AG04450 (cell line): ENCODE results near the gene NR2C2. TPM values are rescaled to one million over a fixed set of nuclear protein-coding genes. Genes with fewer than 3 reads are reported as not detected.
A peak's percentile ranks its signal among the peaks of the same experiment; 100 is the strongest.

ENCODE experiments used
- CTCF ChIA-PET: fragments of 300-600, 350-600 bp; formaldehyde crosslinking; extraction: SDS; loops from one replicate; lab custom pipeline; 2022; ENCODE audit warnings: antibody characterized with exemption, inconsistent platforms; lab: Charles Lee
- POLR2A ChIA-PET: fragments of 350-600 bp; formaldehyde crosslinking; extraction: SDS; loops from one replicate; lab custom pipeline; 2021; ENCODE audit warnings: antibody characterized with exemption, inconsistent platforms; lab: Yijun Ruan, JAX
- DNase-seq: peaks from one replicate; pipeline ENCODE4 v3.0.0-alpha.2; 2011; ENCODE audit warnings: low read depth, low spot score
- H3K27ac ChIP-seq: one replicate; pipeline ENCODE4 v1.5.1; 2012; ENCODE audit warnings: low read depth, low read length, control low read depth
- H3K27me3 ChIP-seq: one replicate; pipeline ENCODE4 v1.6.0; 2012; ENCODE audit warnings: low read length; ENCODE audit not compliant: control insufficient read depth, insufficient read depth
- H3K4me3 ChIP-seq: 2 replicates; pipeline ENCODE4 v1.5.1; 2011; ENCODE audit warnings: mild to moderate bottlenecking, low read depth, low read length, control low read depth
- H3K9me3 ChIP-seq: 2 replicates; pipeline ENCODE4 v1.5.1; 2012; ENCODE audit warnings: low read length; ENCODE audit not compliant: control insufficient read depth, insufficient read depth
- polyA plus RNA-seq: library from polyadenylated mRNA; depleted of rRNA; stranded (reverse); fragments of >200 nt; gene quantifications from 2 replicates; pipeline ENCODE4 v1.2.3, GENCODE V29; 2011
- TF ChIP-seq, protein P1 (sequence below): IDR thresholded peaks from 2 replicates; pipeline ENCODE4 v1.5.1; 2011; ENCODE audit warnings: low read depth, low read length, control low read depth, inconsistent platforms

Gene NR2C2
- polyA plus RNA-seq, 1 experiment: 16.1 TPM

DNA sequence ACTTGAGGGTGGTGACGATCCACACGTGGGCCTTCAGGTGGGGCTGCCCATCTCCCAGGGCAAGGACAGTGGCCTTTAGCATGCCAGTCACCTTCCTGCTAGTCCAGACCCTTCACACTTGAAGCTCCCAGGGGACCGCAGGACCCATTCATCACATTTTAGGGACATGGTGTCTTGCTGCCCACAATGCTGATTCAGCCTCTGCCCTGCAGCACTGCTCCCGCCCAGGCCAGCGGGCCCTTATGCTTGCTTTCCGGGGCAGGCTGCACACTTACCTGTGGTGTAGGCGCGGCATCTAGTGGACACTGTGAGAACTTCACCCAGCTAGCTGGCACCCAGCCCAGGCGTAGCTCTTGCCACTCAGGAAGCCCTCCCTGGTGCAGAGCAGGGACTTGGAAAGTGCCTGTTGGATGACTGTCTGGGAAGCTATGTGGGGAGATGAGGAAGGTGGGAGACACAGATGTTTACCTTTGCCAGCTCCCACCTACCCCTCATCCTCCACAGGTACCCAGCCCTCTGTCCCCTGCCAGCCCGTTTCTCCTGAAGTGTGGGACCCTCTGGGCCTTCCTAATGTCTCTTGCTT, 26.3 kb upstream of the NR2C2 start:
- TF ChIP-seq, protein P1, sequence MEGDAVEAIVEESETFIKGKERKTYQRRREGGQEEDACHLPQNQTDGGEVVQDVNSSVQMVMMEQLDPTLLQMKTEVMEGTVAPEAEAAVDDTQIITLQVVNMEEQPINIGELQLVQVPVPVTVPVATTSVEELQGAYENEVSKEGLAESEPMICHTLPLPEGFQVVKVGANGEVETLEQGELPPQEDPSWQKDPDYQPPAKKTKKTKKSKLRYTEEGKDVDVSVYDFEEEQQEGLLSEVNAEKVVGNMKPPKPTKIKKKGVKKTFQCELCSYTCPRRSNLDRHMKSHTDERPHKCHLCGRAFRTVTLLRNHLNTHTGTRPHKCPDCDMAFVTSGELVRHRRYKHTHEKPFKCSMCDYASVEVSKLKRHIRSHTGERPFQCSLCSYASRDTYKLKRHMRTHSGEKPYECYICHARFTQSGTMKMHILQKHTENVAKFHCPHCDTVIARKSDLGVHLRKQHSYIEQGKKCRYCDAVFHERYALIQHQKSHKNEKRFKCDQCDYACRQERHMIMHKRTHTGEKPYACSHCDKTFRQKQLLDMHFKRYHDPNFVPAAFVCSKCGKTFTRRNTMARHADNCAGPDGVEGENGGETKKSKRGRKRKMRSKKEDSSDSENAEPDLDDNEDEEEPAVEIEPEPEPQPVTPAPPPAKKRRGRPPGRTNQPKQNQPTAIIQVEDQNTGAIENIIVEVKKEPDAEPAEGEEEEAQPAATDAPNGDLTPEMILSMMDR: peak; percentile 95
- Histone ChIP-seq H3K4me3 (no peak overlapping the region), H3K9me3 (no peaks in the 10 kb centered on the region), H3K27me3 (peaks cover 7% of the 10 kb centered on the region), H3K27ac (no peak overlapping the region)
- ChIA-PET POLR2A (no interaction called here), CTCF (interaction anchor here (0.5 to 4.9 kb wide), 29 partner anchors 10 to 1264 kb away, joined by 3 to 110 read pairs (median 4); partner anchors contain the start of genes C3orf20 and CCDC174)
- DNase-seq: peak; percentile 72

DNA sequence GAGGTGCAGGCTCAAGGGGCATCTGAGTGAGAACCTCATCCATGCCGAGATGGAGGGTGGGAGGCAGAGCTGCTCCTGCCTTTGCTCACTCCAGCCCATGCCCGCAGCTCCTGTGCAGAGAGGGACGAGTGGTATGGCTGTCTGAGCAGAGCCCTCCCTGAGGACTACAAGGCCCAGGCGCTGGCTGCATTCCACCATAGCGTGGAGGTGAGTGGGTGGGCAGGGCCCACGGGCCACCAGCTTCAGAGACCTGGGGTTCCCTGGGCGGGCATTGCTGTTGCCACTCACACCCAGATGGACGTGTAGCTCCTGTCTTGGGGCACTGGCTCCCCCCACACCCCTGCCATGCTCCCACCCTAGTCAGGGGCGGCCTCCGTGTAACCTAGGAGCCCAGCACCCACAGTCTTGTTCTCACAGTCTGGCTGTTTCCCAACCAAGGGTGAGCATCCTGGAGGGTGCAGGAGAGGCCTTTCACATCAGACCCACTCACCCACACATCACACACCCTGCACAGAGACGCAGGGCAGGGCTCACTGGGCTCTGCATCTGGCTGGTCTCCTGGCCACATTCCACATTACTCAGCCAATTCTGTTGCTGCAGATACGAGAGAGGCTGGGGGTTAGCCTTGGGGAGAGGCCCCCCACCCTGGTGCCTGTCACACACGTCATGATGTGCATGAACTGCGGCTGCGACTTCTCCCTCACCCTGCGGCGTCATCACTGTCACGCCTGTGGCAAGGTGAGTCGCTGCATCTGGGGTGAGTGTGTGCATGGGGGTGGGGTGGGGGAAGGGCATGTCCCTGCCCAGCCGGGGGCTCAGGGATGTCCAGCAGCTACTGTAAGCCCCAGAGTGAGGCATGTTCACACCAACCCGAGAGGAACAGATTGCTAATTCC, 25.3 kb upstream of the NR2C2 start:
- H3K9me3 ChIP-seq: no peaks in the 10 kb centered on the region
- CTCF ChIA-PET: interaction anchor here (0.5 to 4.9 kb wide), 23 partner anchors 11 to 1265 kb away, joined by 3 to 110 read pairs (median 6); partner anchors contain the start of gene C3orf20
- POLR2A ChIA-PET: no interaction called here
- H3K4me3 ChIP-seq: no peak overlapping the region
- H3K27ac ChIP-seq: no peak overlapping the region
- TF ChIP-seq, protein P1: no peak
- DNase-seq: no peak
- peaks cover 7% of the 10 kb centered on the region for H3K27me3 ChIP-seq

DNA sequence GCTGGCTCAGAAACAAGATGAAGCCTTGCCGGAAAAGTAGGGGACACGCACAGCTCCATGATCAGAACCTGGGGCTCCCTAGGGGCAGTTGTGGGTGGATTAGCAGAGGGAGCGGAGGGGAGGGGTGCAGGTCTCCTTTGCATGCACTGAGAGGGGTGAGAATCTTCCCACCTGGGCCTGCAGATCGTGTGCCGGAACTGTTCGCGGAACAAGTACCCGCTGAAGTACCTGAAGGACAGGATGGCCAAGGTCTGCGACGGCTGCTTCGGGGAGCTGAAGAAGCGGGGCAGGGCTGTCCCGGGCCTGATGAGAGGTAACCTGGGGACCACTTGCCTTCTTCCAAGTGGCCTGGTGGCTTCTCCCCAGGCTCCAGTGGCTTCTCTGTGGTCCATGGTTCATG, 24.5 kb upstream of the NR2C2 start:
- CTCF ChIA-PET: interaction anchor here (1.1 to 4.9 kb wide), 6 partner anchors 11 to 271 kb away, joined by 3 to 110 read pairs (median 4); partner anchors contain the start of genes C3orf20 and CCDC174
- TF ChIP-seq, protein P1: no peak
- no peak overlapping the region for H3K4me3 ChIP-seq
- H3K27me3 ChIP-seq: peaks cover 7% of the 10 kb centered on the region
- H3K9me3 ChIP-seq: no peaks in the 10 kb centered on the region
- no peak overlapping the region for H3K27ac ChIP-seq
- POLR2A ChIA-PET: no interaction called here
- no peak for DNase-seq

DNA sequence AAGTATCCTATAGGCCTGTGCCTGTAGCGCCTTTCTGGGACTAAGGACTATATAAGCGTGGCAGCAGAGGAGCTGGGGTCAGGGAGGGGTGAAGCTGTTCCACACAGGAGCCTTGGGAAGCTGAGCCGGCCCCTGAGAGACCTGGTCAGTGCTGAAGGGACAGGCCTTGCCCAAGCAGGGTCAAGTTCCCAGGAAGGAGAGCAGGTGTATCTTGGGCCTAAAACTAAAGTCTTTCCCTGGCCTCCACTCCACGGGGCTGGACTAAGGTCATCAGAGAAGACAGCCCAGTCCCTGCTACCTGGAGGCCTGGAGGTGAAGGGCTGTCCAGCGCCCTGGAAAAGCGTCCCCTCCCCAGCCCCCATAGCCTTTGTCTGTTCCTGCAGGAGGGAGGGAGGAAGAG, 23.9 kb upstream of the NR2C2 start:
- no peaks in the 10 kb centered on the region for H3K9me3 ChIP-seq
- H3K27me3 ChIP-seq: peaks cover 4% of the 10 kb centered on the region
- ChIA-PET CTCF (interaction anchor here (0.8 to 4.9 kb wide), 9 partner anchors 10 to 272 kb away, joined by 3 to 110 read pairs (median 4); partner anchors contain the start of genes C3orf20 and CCDC174), POLR2A (no interaction called here)
- TF ChIP-seq, protein P1: no peak
- H3K27ac ChIP-seq: no peak overlapping the region
- DNase-seq: no peak
- H3K4me3 ChIP-seq: no peak overlapping the region
